PFSK-1 (cell line): ENCODE measurements around the gene NCAM1.

Source experiments
- POLR2AphosphoS5 ChIP-seq: IDR thresholded peaks from 2 replicates; pipeline ENCODE4 v1.6.1; 2012; ENCODE audit warnings: low read depth, mild to moderate bottlenecking, control low read depth, low read length, moderate library complexity
- SIN3A ChIP-seq: IDR thresholded peaks from 2 replicates; pipeline ENCODE4 v1.6.1; 2012; ENCODE audit warnings: mild to moderate bottlenecking, low read length, moderate library complexity, borderline replicate concordance; ENCODE audit not compliant: insufficient read depth
- TAF1 ChIP-seq: IDR thresholded peaks from 2 replicates; pipeline ENCODE4 v1.6.1; 2012; ENCODE audit warnings: low read length, control low read depth, borderline replicate concordance; ENCODE audit not compliant: insufficient read depth
- TF ChIP-seq, protein P1 (sequence below), 2 experiments: IDR thresholded peaks; 2 replicates each; pipeline versions ENCODE4 v1.6.1 to v1.8.0; 2011 to 2012; ENCODE audit warnings: low read depth in 2 of 2, low read length in 2 of 2, control low read depth in 1 of 2, inconsistent platforms in 1 of 2, mild to moderate bottlenecking in 1 of 2, moderate library complexity in 1 of 2; ENCODE audit not compliant: insufficient read depth in 1 of 2

DNA sequence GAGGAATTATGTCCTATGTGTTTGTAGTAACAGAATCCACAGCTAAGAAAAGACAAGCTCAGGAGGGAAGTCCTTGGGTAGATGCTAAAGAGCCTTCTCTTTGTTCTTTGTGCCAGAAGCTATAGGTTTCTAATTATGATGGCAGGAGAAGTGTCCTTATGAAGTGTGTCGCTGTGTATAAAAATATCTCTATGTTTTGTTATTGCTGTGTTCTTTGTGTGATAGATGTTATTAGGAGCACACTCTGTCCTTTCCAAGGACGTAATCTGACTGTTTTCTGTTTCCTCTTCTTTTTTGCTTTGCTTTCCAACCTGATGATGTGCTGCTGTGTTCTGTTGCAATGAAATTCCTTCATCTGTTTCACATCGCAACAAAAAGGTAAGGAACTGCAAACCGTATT, 171.9 kb downstream of the NCAM1 start:
- TF ChIP-seq, protein P1, sequence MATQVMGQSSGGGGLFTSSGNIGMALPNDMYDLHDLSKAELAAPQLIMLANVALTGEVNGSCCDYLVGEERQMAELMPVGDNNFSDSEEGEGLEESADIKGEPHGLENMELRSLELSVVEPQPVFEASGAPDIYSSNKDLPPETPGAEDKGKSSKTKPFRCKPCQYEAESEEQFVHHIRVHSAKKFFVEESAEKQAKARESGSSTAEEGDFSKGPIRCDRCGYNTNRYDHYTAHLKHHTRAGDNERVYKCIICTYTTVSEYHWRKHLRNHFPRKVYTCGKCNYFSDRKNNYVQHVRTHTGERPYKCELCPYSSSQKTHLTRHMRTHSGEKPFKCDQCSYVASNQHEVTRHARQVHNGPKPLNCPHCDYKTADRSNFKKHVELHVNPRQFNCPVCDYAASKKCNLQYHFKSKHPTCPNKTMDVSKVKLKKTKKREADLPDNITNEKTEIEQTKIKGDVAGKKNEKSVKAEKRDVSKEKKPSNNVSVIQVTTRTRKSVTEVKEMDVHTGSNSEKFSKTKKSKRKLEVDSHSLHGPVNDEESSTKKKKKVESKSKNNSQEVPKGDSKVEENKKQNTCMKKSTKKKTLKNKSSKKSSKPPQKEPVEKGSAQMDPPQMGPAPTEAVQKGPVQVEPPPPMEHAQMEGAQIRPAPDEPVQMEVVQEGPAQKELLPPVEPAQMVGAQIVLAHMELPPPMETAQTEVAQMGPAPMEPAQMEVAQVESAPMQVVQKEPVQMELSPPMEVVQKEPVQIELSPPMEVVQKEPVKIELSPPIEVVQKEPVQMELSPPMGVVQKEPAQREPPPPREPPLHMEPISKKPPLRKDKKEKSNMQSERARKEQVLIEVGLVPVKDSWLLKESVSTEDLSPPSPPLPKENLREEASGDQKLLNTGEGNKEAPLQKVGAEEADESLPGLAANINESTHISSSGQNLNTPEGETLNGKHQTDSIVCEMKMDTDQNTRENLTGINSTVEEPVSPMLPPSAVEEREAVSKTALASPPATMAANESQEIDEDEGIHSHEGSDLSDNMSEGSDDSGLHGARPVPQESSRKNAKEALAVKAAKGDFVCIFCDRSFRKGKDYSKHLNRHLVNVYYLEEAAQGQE (IDR thresholded peaks at IDR 0.05; ENCODE audit: insufficient read depth in 1 of 2, low read depth in 2 of 2, low read length in 2 of 2) = no peak
- no peak for TF ChIP-seq TAF1
- no peak for TF ChIP-seq POLR2AphosphoS5
- TF ChIP-seq SIN3A = no peak
